Astrocyte (in vitro differentiated cells and primary cell): Measurements from ENCODE around the gene STXBP5. TPM values are rescaled to one million over a fixed set of nuclear protein-coding genes. Genes with fewer than 3 reads are reported as not detected.

Source experiments
- DNase-seq: peaks from one replicate; pipeline ENCODE4 v3.0.0-alpha.2; 2010; ENCODE audit warnings: low read depth
- FAIRE-seq: peaks from 2 replicates; lab custom pipeline; 2011; peaks lifted over from hg19 to GRCh38; lab: Jason Lieb, UNC
- H2AFZ ChIP-seq: 2 replicates; pipeline ENCODE4 v1.6.0; 2012; ENCODE audit warnings: low read depth, low read length, inconsistent platforms
- H3K27ac ChIP-seq: 2 replicates; pipeline ENCODE4 v1.5.1; 2011; ENCODE audit warnings: low read depth, low read length, inconsistent platforms
- H3K27me3 ChIP-seq: 2 replicates; pipeline ENCODE4 v1.6.0; 2011; ENCODE audit warnings: low read length, inconsistent platforms; ENCODE audit not compliant: insufficient read depth
- H3K36me3 ChIP-seq: 2 replicates; pipeline ENCODE4 v1.5.1; 2011; ENCODE audit warnings: low read length, inconsistent platforms; ENCODE audit not compliant: insufficient read depth
- H3K4me1 ChIP-seq: 2 replicates; pipeline ENCODE4 v1.5.1; 2011; ENCODE audit warnings: low read length, inconsistent platforms; ENCODE audit not compliant: insufficient read depth
- H3K4me2 ChIP-seq: 2 replicates; pipeline ENCODE4 v1.6.0; 2012; ENCODE audit warnings: low read length, inconsistent platforms
- H3K4me3 ChIP-seq: 2 replicates; pipeline ENCODE4 v1.5.1; 2011; ENCODE audit warnings: low read depth, mild to moderate bottlenecking, low read length, inconsistent platforms; ENCODE audit not compliant: insufficient read depth
- H3K79me2 ChIP-seq: 2 replicates; pipeline ENCODE4 v1.6.0; 2012; ENCODE audit warnings: mild to moderate bottlenecking, low read length, inconsistent platforms; ENCODE audit not compliant: insufficient read depth
- H3K9ac ChIP-seq: 2 replicates; pipeline ENCODE4 v1.6.0; 2012; ENCODE audit warnings: mild to moderate bottlenecking, low read length, inconsistent platforms
- H3K9me3 ChIP-seq: 2 replicates; pipeline ENCODE4 v1.5.1; 2012; ENCODE audit warnings: low read depth, mild to moderate bottlenecking, low read length, inconsistent platforms; ENCODE audit not compliant: insufficient read depth
- H4K20me1 ChIP-seq: 2 replicates; pipeline ENCODE4 v1.6.0; 2012; ENCODE audit warnings: low read length, inconsistent platforms; ENCODE audit not compliant: insufficient read depth
- H3K27ac Mint-ChIP-seq: one replicate; pipeline ENCODE4 v1.8.0; 2021; ENCODE audit warnings: mild to moderate bottlenecking, mixed read lengths; ENCODE audit not compliant: unreplicated experiment
- H3K27me3 Mint-ChIP-seq: one replicate; pipeline ENCODE4 v1.8.0; 2021; ENCODE audit warnings: low read depth, mixed read lengths; ENCODE audit not compliant: unreplicated experiment
- H3K36me3 Mint-ChIP-seq: one replicate; pipeline ENCODE4 v1.8.0; 2021; ENCODE audit warnings: low read depth, mixed read lengths; ENCODE audit not compliant: unreplicated experiment
- H3K4me1 Mint-ChIP-seq: one replicate; pipeline ENCODE4 v1.8.0; 2021; ENCODE audit warnings: low read depth, mixed read lengths; ENCODE audit not compliant: unreplicated experiment
- H3K4me3 Mint-ChIP-seq: one replicate; pipeline ENCODE4 v1.8.0; 2021; ENCODE audit warnings: mild to moderate bottlenecking, moderate library complexity, mixed read lengths; ENCODE audit not compliant: unreplicated experiment
- H3K9me3 Mint-ChIP-seq: one replicate; pipeline ENCODE4 v1.8.0; 2021; ENCODE audit warnings: mild to moderate bottlenecking, mixed read lengths; ENCODE audit not compliant: unreplicated experiment
- CTCF ChIP-seq: IDR thresholded peaks from 2 replicates; pipeline ENCODE4 v1.5.1; 2011; ENCODE audit warnings: low read depth, mild to moderate bottlenecking, inconsistent platforms, low read length, moderate library complexity; ENCODE audit not compliant: insufficient read depth
- EZH2 ChIP-seq: IDR thresholded peaks from 2 replicates; pipeline ENCODE4 v1.6.1; 2012; ENCODE audit warnings: mild to moderate bottlenecking, low read length, inconsistent platforms; ENCODE audit not compliant: insufficient read depth
- total RNA-seq: library from RNA; stranded (reverse); gene quantifications from 2 replicates; pipeline ENCODE4 v1.2.1, GENCODE V29; 2021

Gene STXBP5
- total RNA-seq, 1 donor from 2014 or later, result 25.7 TPM

- H3K4me1 Mint-ChIP-seq, result peaks cover 17% of the 10 kb centered on the region
- no peak overlapping the region for H3K27ac Mint-ChIP-seq
- Histone ChIP-seq H3K4me3 (no peak overlapping the region), H4K20me1 (peaks cover 28% of the 10 kb centered on the region), H3K9ac (no peak overlapping the region), H3K27me3 (no peaks in the 10 kb centered on the region), H3K4me2 (no peak overlapping the region), H3K4me1 (peaks cover 5% of the 10 kb centered on the region), H3K9me3 (no peaks in the 10 kb centered on the region), H3K36me3 (no peaks in the 10 kb centered on the region), H3K79me2 (peaks cover 76% of the 10 kb centered on the region), H3K27ac (no peak overlapping the region), H2AFZ (no peak overlapping the region)
- no peaks in the 10 kb centered on the region for H3K9me3 Mint-ChIP-seq
- peaks cover 2% of the 10 kb centered on the region for H3K36me3 Mint-ChIP-seq
- H3K4me3 Mint-ChIP-seq, result peak overlapping the region; percentile 69
- peak; percentile 18 for DNase-seq
- TF ChIP-seq CTCF (no peak), EZH2 (no peak)
- no peaks in the 10 kb centered on the region for H3K27me3 Mint-ChIP-seq
- no peak for FAIRE-seq
These were observed 3.9 kb downstream of the STXBP5 start for GRCh38 chr6:147207837-147208754.

- no peak for FAIRE-seq
- H3K36me3 ChIP-seq, result no peaks in the 10 kb centered on the region
- Mint-ChIP-seq H3K9me3 (no peaks in the 10 kb centered on the region), H3K36me3 (no peaks in the 10 kb centered on the region), H3K4me1 (peaks cover 25% of the 10 kb centered on the region), H3K27ac (no peak overlapping the region), H3K27me3 (no peaks in the 10 kb centered on the region), H3K4me3 (peak overlapping the region; percentile 29)
- H3K4me1 ChIP-seq, result peaks cover 5% of the 10 kb centered on the region
- no peak overlapping the region for H3K9ac ChIP-seq
- no peaks in the 10 kb centered on the region for H3K27me3 ChIP-seq
- DNase-seq, result no peak
- H4K20me1 ChIP-seq, result peaks cover 24% of the 10 kb centered on the region
- H3K9me3 ChIP-seq, result no peaks in the 10 kb centered on the region
- no peak overlapping the region for H3K27ac ChIP-seq
- no peak overlapping the region for H3K4me2 ChIP-seq
- TF ChIP-seq CTCF (no peak), EZH2 (no peak)
- H2AFZ ChIP-seq, result no peak overlapping the region
- H3K79me2 ChIP-seq, result peaks cover 78% of the 10 kb centered on the region
- H3K4me3 ChIP-seq, result no peak overlapping the region
These were observed 5.7 kb downstream of the STXBP5 start for GRCh38 chr6:147209762-147210449.
